Esophagus squamous epithelium (tissue), 5 donors: ENCODE results near the gene FGGY. TPM values are rescaled to one million over a fixed set of nuclear protein-coding genes. Genes with fewer than 3 reads are reported as not detected.

Source experiments
- DNase-seq: peaks from one replicate; lab custom pipeline; 2025; lab: John Stamatoyannopoulos, UW
- H3K27ac ChIP-seq, 4 donors: fragments of 200-600 bp; sonication (generic); one replicate each; pipeline ENCODE4 v1.5.1; 2016 to 2019; ENCODE audit warnings: mild to moderate bottlenecking in 1 of 4
- H3K27me3 ChIP-seq, 4 donors: fragments of 200-600 bp; sonication (generic); 1 replicate in 3 of 4; 2 replicates in 1 of 4; pipeline versions ENCODE4 v1.5.1 to v1.6.0; 2017 to 2021; ENCODE audit warnings: antibody characterized with exemption in 1 of 4
- H3K36me3 ChIP-seq, 3 donors: fragments of 200-600 bp; sonication (generic); one replicate each; pipeline ENCODE4 v1.5.1; 2016 to 2019
- H3K4me1 ChIP-seq, 3 donors: fragments of 200-600 bp; sonication (generic); one replicate each; pipeline ENCODE4 v1.5.1; 2017 to 2019
- H3K4me3 ChIP-seq, 4 donors: fragments of 200-600 bp; sonication (generic); 1 replicate in 3 of 4; 2 replicates in 1 of 4; pipeline ENCODE4 v1.5.1; 2016 to 2019; ENCODE audit warnings: mild to moderate bottlenecking in 2 of 4, moderate library complexity in 1 of 4
- H3K9me3 ChIP-seq, 3 donors: fragments of 200-600 bp; sonication (generic); one replicate each; pipeline ENCODE4 v1.5.1; 2016 to 2019
- CTCF ChIP-seq, 6 experiments: fragments of 450-650 bp in 4 of 6; fragments of 200-600 bp in 2 of 6; sonication (generic) in 2 of 6; IDR thresholded peaks; one replicate each; pipeline ENCODE4 v1.5.1; 2016 to 2019; ENCODE audit warnings: antibody characterized with exemption in 6 of 6, mild to moderate bottlenecking in 4 of 6, moderate library complexity in 4 of 6
- POLR2A ChIP-seq, 4 donors: fragments of 450-650 bp; IDR thresholded peaks; one replicate each; pipeline ENCODE4 v1.6.1; 2017; ENCODE audit warnings: antibody characterized with exemption in 4 of 4, mild to moderate bottlenecking in 4 of 4, moderate library complexity in 3 of 4
- WGBS, 2 donors: methylation state at CpG; one replicate each; pipeline ENCODE4 v1.1.5; 2018; 5-methylcytosine and 5-hydroxymethylcytosine counted together
- intact Hi-C: fragments of 100-400 bp; cut with DNase I; formaldehyde crosslinking; loops from one replicate; pipeline ENCODE4 v1.15.0; 2022
- total RNA-seq, 4 donors: library from RNA; depleted of rRNA; stranded (reverse); fragments of >200 nt; gene quantifications; one replicate each; pipeline ENCODE4 v1.1.0, GENCODE V29; 2016
- donor health status: DM: yes; HTN: yes; CAD: no.

FGGY gene
- total RNA-seq, 4 donors from 2014 or later, result 6.0 to 18.1 (median 9.3) TPM

DNA sequence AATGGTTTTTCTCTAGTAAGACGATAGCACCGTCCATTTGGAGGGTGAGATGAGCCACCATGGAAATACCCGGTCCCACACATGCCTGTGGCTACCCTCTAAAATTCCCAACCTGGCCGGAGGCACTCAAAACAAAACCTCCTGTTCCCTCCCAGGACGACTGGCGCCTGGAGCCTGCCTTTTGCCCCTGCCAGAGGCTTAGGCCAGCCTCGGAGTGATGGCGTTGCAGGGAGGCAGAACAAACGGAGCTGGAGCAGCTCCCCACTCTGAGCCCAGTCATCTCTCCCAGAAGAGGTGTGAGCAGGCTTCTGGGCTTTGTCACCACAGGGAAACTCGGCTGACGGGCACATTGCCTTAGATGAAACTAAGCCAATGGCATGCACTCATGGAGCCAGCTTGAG is 304.1 kb downstream of the FGGY start:
- intact Hi-C loops, result no loop called here
- Histone ChIP-seq H3K27me3 (no peaks in the 10 kb centered on the region), H3K4me3 (no peak overlapping the region), H3K4me1 (peaks cover 7 to 17% (median 7%) of the 10 kb centered on the region in 3 donors), H3K36me3 (no peaks in the 10 kb centered on the region), H3K27ac (peak overlapping the region in 1 of 4 donors; percentile 23), H3K9me3 (no peaks in the 10 kb centered on the region)
- 31 to 76% methylated on average over 5 to 6 of the region's 11 CpGs for whole genome bisulfite sequencing, 2 donors
- TF ChIP-seq POLR2A (IDR thresholded peaks at IDR 0.05) (no peak), CTCF (IDR thresholded peaks at IDR 0.05) (no peak)
- DNase-seq, result no peak

DNA sequence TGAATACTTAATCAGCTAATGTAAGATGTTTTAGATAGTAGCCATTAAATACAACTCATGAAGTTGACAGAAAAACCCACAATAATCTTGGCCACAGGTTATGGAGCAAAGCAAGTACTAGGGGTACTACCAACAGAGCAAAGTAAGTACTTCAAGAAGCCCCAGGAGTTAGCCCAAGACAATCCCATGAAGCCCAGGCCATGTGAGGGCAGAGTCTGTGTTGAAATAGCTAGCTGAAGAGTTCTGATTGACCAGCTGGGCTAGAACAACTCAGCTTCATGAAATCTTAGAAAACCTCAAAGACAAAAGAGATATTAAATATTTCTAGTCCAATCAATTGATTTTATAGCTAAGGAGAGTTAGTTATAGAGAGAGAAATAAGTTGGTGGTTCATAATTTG is 304.9 kb downstream of the FGGY start:
- no peak overlapping the region for H3K27ac ChIP-seq
- DNase-seq, result no peak
- no peaks in the 10 kb centered on the region for H3K27me3 ChIP-seq
- H3K4me1 ChIP-seq, result peaks cover 0 to 10% (median 0%) of the 10 kb centered on the region in 3 donors
- TF ChIP-seq CTCF (IDR thresholded peaks at IDR 0.05) (no peak), POLR2A (IDR thresholded peaks at IDR 0.05) (no peak)
- intact Hi-C loops, result no loop called here
- H3K4me3 ChIP-seq, result no peak overlapping the region
- H3K36me3 ChIP-seq, result no peaks in the 10 kb centered on the region
- H3K9me3 ChIP-seq, result no peaks in the 10 kb centered on the region

DNA sequence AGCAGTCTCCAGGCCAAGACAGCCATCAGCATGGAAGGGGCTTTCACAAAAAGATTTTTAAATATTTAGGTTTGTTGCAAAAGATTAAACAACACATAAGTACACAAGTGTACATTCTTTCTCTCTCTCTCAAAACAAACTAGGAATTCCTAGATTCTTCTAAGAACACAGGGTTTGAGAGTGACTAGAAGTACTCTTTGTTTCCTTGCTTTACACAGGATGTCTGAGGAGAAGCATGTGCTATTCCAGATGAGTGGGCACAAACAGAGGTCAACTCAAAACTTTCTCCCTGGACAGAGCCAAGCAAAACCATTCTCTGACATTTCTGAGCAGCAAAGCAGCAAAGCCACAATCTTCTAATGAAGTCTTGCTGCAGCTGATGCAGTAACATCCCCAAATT is 307.3 kb downstream of the FGGY start:
- Histone ChIP-seq H3K36me3 (peaks cover 0 to 8% (median 0%) of the 10 kb centered on the region in 3 donors), H3K27me3 (no peaks in the 10 kb centered on the region), H3K4me3 (no peak overlapping the region), H3K4me1 (no peaks in the 10 kb centered on the region), H3K27ac (no peak overlapping the region), H3K9me3 (no peaks in the 10 kb centered on the region)
- TF ChIP-seq CTCF (IDR thresholded peaks at IDR 0.05) (no peak), POLR2A (IDR thresholded peaks at IDR 0.05) (no peak)
- intact Hi-C loops, result no loop called here
- no peak for DNase-seq

- WGBS, 2 donors, result 38 to 52% methylated on average over 3 of the region's 3 CpGs
- Histone ChIP-seq H3K36me3 (peaks cover 0 to 12% (median 0%) of the 10 kb centered on the region in 3 donors), H3K27me3 (no peaks in the 10 kb centered on the region), H3K9me3 (no peaks in the 10 kb centered on the region), H3K4me3 (no peak overlapping the region), H3K4me1 (no peaks in the 10 kb centered on the region), H3K27ac (no peak overlapping the region)
- TF ChIP-seq CTCF (IDR thresholded peaks at IDR 0.05), result no peak
- TF ChIP-seq POLR2A (IDR thresholded peaks at IDR 0.05), result no peak
- DNase-seq, result no peak
- intact Hi-C loops, result no loop called here
Observed at GRCh38 chr1:59605184-59605583, 308.3 kb downstream of the FGGY start.

DNA sequence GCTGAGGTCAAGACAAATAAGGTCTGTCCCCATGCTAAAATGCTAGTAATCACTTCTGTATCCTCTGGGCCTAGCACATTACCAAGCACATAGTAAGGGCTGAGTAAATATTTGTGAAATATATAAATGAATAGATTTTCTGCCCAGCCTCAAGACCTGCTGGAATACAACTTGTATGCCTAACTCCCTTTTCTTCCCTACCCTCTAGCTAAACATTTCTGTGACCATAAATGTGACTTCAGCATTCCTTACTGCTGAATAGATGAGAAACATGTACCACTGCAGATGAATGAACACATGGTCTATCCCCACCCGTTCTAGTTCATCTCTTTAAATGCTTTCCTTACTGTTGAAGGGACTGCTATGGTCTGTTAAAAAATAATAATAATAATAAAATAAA is 308.9 kb downstream of the FGGY start:
- H3K4me3 ChIP-seq, result no peak overlapping the region
- no peaks in the 10 kb centered on the region for H3K27me3 ChIP-seq
- H3K4me1 ChIP-seq, result no peaks in the 10 kb centered on the region
- 0% methylated on average over 1 of the region's 1 CpG for WGBS, 2 donors
- no peaks in the 10 kb centered on the region for H3K9me3 ChIP-seq
- TF ChIP-seq CTCF (IDR thresholded peaks at IDR 0.05), result no peak
- no peak for TF ChIP-seq POLR2A (IDR thresholded peaks at IDR 0.05)
- H3K36me3 ChIP-seq, result peaks cover 0 to 18% (median 0%) of the 10 kb centered on the region in 3 donors
- no peak overlapping the region for H3K27ac ChIP-seq
- DNase-seq, result no peak
- intact Hi-C loops, result no loop called here
